Panc1 (cell line): ENCODE results near the gene ALK. TPM values are rescaled to one million over a fixed set of nuclear protein-coding genes. Genes with fewer than 3 reads are reported as not detected.

Experiments used
- ATAC-seq: fragments of 200-7000 bp; cut with Tn5 transposase; 2 replicates; pipeline ENCODE4 v1.9.1; 2020; ENCODE audit warnings: mild to moderate bottlenecking, moderate library complexity
- BruUV-seq: library from RNA; stranded (reverse); fragments of 400-500 nt; replicated peaks from 2 replicates; lab custom pipeline; 2021; lab: Mats Ljungman, UMichigan
- CTCF ChIA-PET: fragments of 300-600 bp; sonication (Branson Sonifier 250); formaldehyde crosslinking; loops from one replicate; lab custom pipeline; 2022; ENCODE audit warnings: antibody characterized with exemption; lab: Charles Lee
- POLR2A ChIA-PET: fragments of 300-600 bp; sonication (Branson Sonifier 250); formaldehyde crosslinking; loops from one replicate; lab custom pipeline; 2022; ENCODE audit warnings: antibody characterized with exemption; lab: Charles Lee
- DNase-seq: peaks from one replicate; pipeline ENCODE4 v3.0.0-alpha.2; 2010; ENCODE audit warnings: low read depth, low spot score
- H3K27ac ChIP-seq: 2 replicates; pipeline ENCODE4 v1.5.1; 2011; ENCODE audit warnings: mild to moderate bottlenecking, low read length, inconsistent platforms
- H3K27me3 ChIP-seq: fragments of 200-500 bp; sonication (Bioruptor generic); 2 replicates; pipeline ENCODE4 v1.6.0; 2014; ENCODE audit warnings: low read length, inconsistent platforms; ENCODE audit not compliant: control insufficient read depth, insufficient read depth
- H3K36me3 ChIP-seq: fragments of 200-500 bp; sonication (Bioruptor generic); 2 replicates; pipeline ENCODE4 v1.5.1; 2014; ENCODE audit warnings: inconsistent platforms, mild to moderate bottlenecking, low read length, moderate library complexity; ENCODE audit not compliant: control insufficient read depth, insufficient read depth
- H3K4me1 ChIP-seq: 2 replicates; pipeline ENCODE4 v1.5.1; 2011; ENCODE audit warnings: inconsistent platforms, mild to moderate bottlenecking, low read length, moderate library complexity; ENCODE audit not compliant: control insufficient read depth, insufficient read depth
- H3K4me3 ChIP-seq, 2 experiments: 2 replicates each; pipeline ENCODE4 v1.5.1; 2011 to 2012; ENCODE audit warnings: low read depth in 2 of 2, low read length in 2 of 2, mild to moderate bottlenecking in 2 of 2, inconsistent platforms in 1 of 2, moderate library complexity in 1 of 2
- H3K9me3 ChIP-seq: fragments of 200-500 bp; sonication (Bioruptor generic); 2 replicates; pipeline ENCODE4 v1.5.1; 2014; ENCODE audit warnings: low read depth, mild to moderate bottlenecking, inconsistent platforms, low read length, moderate library complexity; ENCODE audit not compliant: control insufficient read depth, insufficient read depth
- CTCF ChIP-seq: fragments of 450-650 bp; IDR thresholded peaks from 2 replicates; pipeline ENCODE4 v1.5.1; 2017; ENCODE audit warnings: mild to moderate bottlenecking
- POLR2AphosphoS5 ChIP-seq: IDR thresholded peaks from 2 replicates; pipeline ENCODE4 v1.6.1; 2012; ENCODE audit warnings: mild to moderate bottlenecking, low read depth, low read length, moderate library complexity
- REST ChIP-seq, 2 experiments: IDR thresholded peaks; 2 replicates each; pipeline ENCODE4 v1.6.1; 2011 to 2012; ENCODE audit warnings: low read depth in 2 of 2, control low read depth in 1 of 2, low read length in 1 of 2, mild to moderate bottlenecking in 1 of 2, moderate library complexity in 1 of 2; ENCODE audit not compliant: insufficient read depth in 1 of 2
- SIN3A ChIP-seq: IDR thresholded peaks from 2 replicates; pipeline ENCODE4 v1.6.1; 2012; ENCODE audit warnings: low read depth, mild to moderate bottlenecking, low read length, moderate library complexity, borderline replicate concordance; ENCODE audit not compliant: insufficient read depth
- TCF7L2 ChIP-seq: IDR thresholded peaks from 2 replicates; pipeline ENCODE4 v1.6.1; 2011; ENCODE audit warnings: mild to moderate bottlenecking, low read depth, low read length, inconsistent platforms
- in situ Hi-C: cut with HindIII; loops from 2 replicates; pipeline ENCODE4 v1.10.0; 2016; ENCODE audit warnings: low sequenced_read_pairs, low pct_unique_long_range_greater_than_20kb
- intact Hi-C: fragments of 100-400 bp; cut with micrococcal nuclease; formaldehyde crosslinking; loops from one replicate; pipeline ENCODE4 v1.10.0; 2022; ENCODE audit not compliant: unreplicated experiment
- total RNA-seq: library from RNA; stranded (reverse); gene quantifications from one replicate; pipeline ENCODE4 v1.2.1, GENCODE V29; 2021; ENCODE audit not compliant: unreplicated experiment

The ALK gene
- total RNA-seq, 1 experiment from 2014 or later = not detected

GRCh38 chr2:29806461-29806860 lies 114.9 kb downstream of the ALK start:
- H3K9me3 ChIP-seq = no peaks in the 10 kb centered on the region
- H3K27ac ChIP-seq = no peak overlapping the region
- no peaks in the 10 kb centered on the region for H3K27me3 ChIP-seq
- DNase-seq = no peak
- in situ Hi-C loops (no loop called here), intact Hi-C loops (no loop called here)
- H3K4me1 ChIP-seq = no peaks in the 10 kb centered on the region
- TF ChIP-seq POLR2AphosphoS5 = no peak
- TF ChIP-seq REST (IDR thresholded peaks at IDR 0.05; ENCODE audit: insufficient read depth in 1 of 2, low read depth in 2 of 2, low read length in 1 of 2) = no peak
- TF ChIP-seq TCF7L2 = no peak
- TF ChIP-seq CTCF = no peak
- no peak for TF ChIP-seq SIN3A
- no peaks in the 10 kb centered on the region for H3K36me3 ChIP-seq
- ATAC-seq = no peak
- no TSS peak for BruUV-seq
- POLR2A ChIA-PET = no interaction called here
- H3K4me3 ChIP-seq = no peak overlapping the region
- CTCF ChIA-PET = no interaction called here

GRCh38 chr2:29804671-29805070 lies 116.7 kb downstream of the ALK start:
- TF ChIP-seq POLR2AphosphoS5 = no peak
- no peak for TF ChIP-seq CTCF
- no peak for TF ChIP-seq REST (IDR thresholded peaks at IDR 0.05; ENCODE audit: insufficient read depth in 1 of 2, low read depth in 2 of 2, low read length in 1 of 2)
- TF ChIP-seq TCF7L2 = no peak
- TF ChIP-seq SIN3A = no peak
- H3K27me3 ChIP-seq = no peaks in the 10 kb centered on the region; the same call in 1 of the 2 replicates
- in situ Hi-C loops (no loop called here), intact Hi-C loops (no loop called here)
- no peak overlapping the region for H3K4me3 ChIP-seq
- ChIA-PET POLR2A (no interaction called here), CTCF (no interaction called here)
- no peak for DNase-seq
- H3K4me1 ChIP-seq = no peaks in the 10 kb centered on the region
- no peaks in the 10 kb centered on the region for H3K9me3 ChIP-seq
- H3K27ac ChIP-seq = no peak overlapping the region
- ATAC-seq = no peak
- H3K36me3 ChIP-seq = no peaks in the 10 kb centered on the region
- no TSS peak for BruUV-seq
